ENCODE measurements around the gene AHDC1. TPM values are rescaled to one million over a fixed set of nuclear protein-coding genes. Genes with fewer than 3 reads are reported as not detected.

The AHDC1 gene
- total and polyA plus RNA-seq, 10 of the 15 experiments (the other 5 are each of a cell fraction or from before 2014, with no cell fraction given) = 0.21 to 13.0 (median 1.4) TPM

DNA sequence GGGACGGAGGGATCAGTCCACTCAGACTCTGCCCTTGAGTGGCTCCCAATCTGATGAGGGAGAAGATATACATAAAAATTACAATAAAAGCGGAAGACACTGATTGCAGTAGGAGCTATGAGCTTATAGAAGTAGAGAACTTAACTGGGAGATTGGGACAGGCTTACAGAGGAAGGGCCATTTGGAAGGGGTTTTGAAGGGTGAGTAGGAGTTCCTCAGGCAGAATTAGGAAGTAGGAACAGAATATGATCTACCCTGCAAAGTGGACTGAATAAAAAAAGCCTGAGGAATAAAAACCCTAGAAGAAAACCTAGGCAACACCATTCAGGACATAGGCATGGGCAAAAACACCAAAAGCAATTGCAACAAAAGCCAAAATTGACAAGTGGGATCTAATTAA, 104.8 kb downstream of the AHDC1 start:
- WGBS (ENCODE audit: insufficient coverage, insufficient replicate concordance, low lambda C conversion rate, missing lambda C conversion rate) = 98% methylated on average over 2 of the region's 2 CpGs
- Histone ChIP-seq H4K20me1 (ENCODE audit: control insufficient read depth, insufficient read depth) (no peaks in the 10 kb centered on the region), H3K79me2 (ENCODE audit: control insufficient read depth, insufficient read depth, low read length) (no peaks in the 10 kb centered on the region), H3K4me1 (ENCODE audit: control insufficient read depth, insufficient read depth, low read length) (no peaks in the 10 kb centered on the region), H3K4me3 (no peak overlapping the region), H2AFZ (ENCODE audit: control insufficient read depth, low read depth, low read length) (no peak overlapping the region), H3K9me3 (replicated peaks; ENCODE audit: control insufficient read depth, insufficient read depth, low read length) (no peaks in the 10 kb centered on the region), H3K36me3 (ENCODE audit: control insufficient read depth in 2 of 2, insufficient read depth in 2 of 2, low read length in 1 of 2) (no peaks in the 10 kb centered on the region), H3K27ac (ENCODE audit: control insufficient read depth, insufficient read depth) (no peak overlapping the region), H3K27me3 (replicated peaks in 1 of 2; ENCODE audit: control insufficient read depth in 2 of 2, insufficient read depth in 2 of 2, low read length in 1 of 2) (no peaks in the 10 kb centered on the region), H3K9ac (ENCODE audit: control insufficient read depth, insufficient read depth, low read length) (no peak overlapping the region), H3K4me2 (ENCODE audit: control insufficient read depth, insufficient read depth) (no peak overlapping the region)
- in situ Hi-C loops (cut with MboI) = no loop called here
- TF ChIP-seq ATF7 (IDR thresholded peaks at IDR 0.05; ENCODE audit: low read depth) = no peak
- no peak for TF ChIP-seq TBL1XR1 (IDR thresholded peaks at IDR 0.05; ENCODE audit: low read depth, low read length)
- no peak for TF ChIP-seq HDAC6 (IDR thresholded peaks at IDR 0.05; ENCODE audit: unreplicated experiment)
- no peak for TF ChIP-seq IRF5 (IDR thresholded peaks at IDR 0.05; ENCODE audit: borderline replicate concordance)
- no peak for TF ChIP-seq ZNF217 (IDR thresholded peaks at IDR 0.05)
- TF ChIP-seq SP1 (IDR thresholded peaks at IDR 0.05; ENCODE audit: low read depth, low read length) = no peak
- TF ChIP-seq IKZF2 (IDR thresholded peaks at IDR 0.05) = no peak
- no peak for TF ChIP-seq HDAC2 (IDR thresholded peaks at IDR 0.05)
- no peak for TF ChIP-seq KLF5 (IDR thresholded peaks at IDR 0.05; ENCODE audit: partially characterized antibody)
- no peak for TF ChIP-seq FOXM1 (IDR thresholded peaks at IDR 0.05; ENCODE audit: low read depth, low read length)
- no peak for TF ChIP-seq ZNF384 (IDR thresholded peaks at IDR 0.05; ENCODE audit: borderline replicate concordance, low read depth, low read length)
- no peak for TF ChIP-seq RCOR1 (conservative IDR thresholded peaks at IDR 0.05; ENCODE audit: low read depth, low read length)
- TF ChIP-seq YBX1 (IDR thresholded peaks at IDR 0.05) = no peak
- TF ChIP-seq, protein P1, sequence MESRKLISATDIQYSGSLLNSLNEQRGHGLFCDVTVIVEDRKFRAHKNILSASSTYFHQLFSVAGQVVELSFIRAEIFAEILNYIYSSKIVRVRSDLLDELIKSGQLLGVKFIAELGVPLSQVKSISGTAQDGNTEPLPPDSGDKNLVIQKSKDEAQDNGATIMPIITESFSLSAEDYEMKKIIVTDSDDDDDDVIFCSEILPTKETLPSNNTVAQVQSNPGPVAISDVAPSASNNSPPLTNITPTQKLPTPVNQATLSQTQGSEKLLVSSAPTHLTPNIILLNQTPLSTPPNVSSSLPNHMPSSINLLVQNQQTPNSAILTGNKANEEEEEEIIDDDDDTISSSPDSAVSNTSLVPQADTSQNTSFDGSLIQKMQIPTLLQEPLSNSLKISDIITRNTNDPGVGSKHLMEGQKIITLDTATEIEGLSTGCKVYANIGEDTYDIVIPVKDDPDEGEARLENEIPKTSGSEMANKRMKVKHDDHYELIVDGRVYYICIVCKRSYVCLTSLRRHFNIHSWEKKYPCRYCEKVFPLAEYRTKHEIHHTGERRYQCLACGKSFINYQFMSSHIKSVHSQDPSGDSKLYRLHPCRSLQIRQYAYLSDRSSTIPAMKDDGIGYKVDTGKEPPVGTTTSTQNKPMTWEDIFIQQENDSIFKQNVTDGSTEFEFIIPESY (IDR thresholded peaks at IDR 0.05) = no peak
- TF ChIP-seq HSF1 (IDR thresholded peaks at IDR 0.05; ENCODE audit: low read depth, low read length) = no peak
- DNase-seq (ENCODE audit: low read depth, low spot score) (no peak), FAIRE-seq (no peak), ATAC-seq (no peak)
- ChIA-PET SMC1A (ENCODE audit: uncharacterized antibody, unreplicated experiment) (interaction anchor here (1.0 to 1.9 kb wide), 3 partner anchors 11 to 82 kb away, joined by 3 to 7 read pairs (median 6); no protein-coding TSS in a partner anchor), POLR2A (interaction anchor here (0.5 to 1.1 kb wide), 4 partner anchors 9 to 178 kb away, joined by 3 to 5 read pairs (median 4); partner anchors contain the start of genes AHDC1 and WASF2), RAD21 (ENCODE audit: unreplicated experiment) (no interaction called here), CTCF (interaction anchor here (1.2 kb wide), 1 partner anchor 27 kb away, joined by 4 read pairs; no protein-coding TSS in a partner anchor)
- no TSS peak for BruUV-seq (replicated peaks)
- intact Hi-C loops (cut with micrococcal nuclease; ENCODE audit: unreplicated experiment) = no loop called here
